Activated naive CD8-positive, alpha-beta T cell treated with anti-CD3 and anti-CD28 coated beads for 36 hours (primary cell): ENCODE data around the gene AHNAK2. TPM values are rescaled to one million over a fixed set of nuclear protein-coding genes. Genes with fewer than 3 reads are reported as not detected.
"Not testable (repeated sequence)": the region's sequence is repeated elsewhere in the genome, so short reads cannot be mapped to it uniquely, and the experiment has no call there.

Experiments used
- DNase-seq: peaks from one replicate; pipeline ENCODE4 v3.0.0; 2021
- H3K27ac Mint-ChIP-seq: one replicate; pipeline ENCODE4 v1.8.0; 2022; ENCODE audit warnings: mild to moderate bottlenecking, moderate library complexity, mixed read lengths
- H3K27me3 Mint-ChIP-seq: one replicate; pipeline ENCODE4 v1.8.0; 2022; ENCODE audit warnings: mild to moderate bottlenecking, mixed read lengths
- H3K36me3 Mint-ChIP-seq: one replicate; pipeline ENCODE4 v1.8.0; 2021; ENCODE audit warnings: mild to moderate bottlenecking, mixed read lengths
- H3K4me1 Mint-ChIP-seq: one replicate; pipeline ENCODE4 v1.8.0; 2021; ENCODE audit warnings: mixed read lengths
- H3K4me3 Mint-ChIP-seq: one replicate; pipeline ENCODE4 v1.8.0; 2022; ENCODE audit warnings: mild to moderate bottlenecking, moderate library complexity, mixed read lengths
- H3K9me3 Mint-ChIP-seq: one replicate; pipeline ENCODE4 v1.8.0; 2022; ENCODE audit warnings: mixed read lengths
- total RNA-seq, 2 experiments: library from RNA; stranded (reverse); gene quantifications; one replicate each; pipeline ENCODE4 v1.2.3, GENCODE V29; 2021

The AHNAK2 gene
- total RNA-seq, 2 experiments from 2014 or later = 0.02 TPM; not detected in 1

GRCh38 chr14:104945986-104946965, 31.9 kb downstream of the AHNAK2 start:
- not testable (repeated sequence) for H3K9me3 Mint-ChIP-seq, H3K27me3 Mint-ChIP-seq, H3K4me1 Mint-ChIP-seq, H3K36me3 Mint-ChIP-seq, H3K27ac Mint-ChIP-seq, DNase-seq, H3K4me3 Mint-ChIP-seq

- not testable (repeated sequence) for H3K27ac Mint-ChIP-seq, H3K9me3 Mint-ChIP-seq, H3K36me3 Mint-ChIP-seq, H3K4me3 Mint-ChIP-seq, H3K4me1 Mint-ChIP-seq, DNase-seq, H3K27me3 Mint-ChIP-seq
Measured at GRCh38 chr14:104945266-104945665, 32.9 kb downstream of the AHNAK2 start.

GRCh38 chr14:104944436-104945205, 33.6 kb downstream of the AHNAK2 start:
- not testable (repeated sequence) for H3K4me3 Mint-ChIP-seq, H3K27ac Mint-ChIP-seq, H3K4me1 Mint-ChIP-seq

GRCh38 chr14:104944016-104944308, 34.2 kb downstream of the AHNAK2 start:
- not testable (repeated sequence) for DNase-seq, H3K27ac Mint-ChIP-seq, H3K36me3 Mint-ChIP-seq, H3K9me3 Mint-ChIP-seq, H3K4me1 Mint-ChIP-seq, H3K4me3 Mint-ChIP-seq, H3K27me3 Mint-ChIP-seq

More at GRCh38 chr14:104944436-104945205, 33.6 kb downstream of the AHNAK2 start:
- H3K9me3 Mint-ChIP-seq, H3K27me3 Mint-ChIP-seq, H3K36me3 Mint-ChIP-seq, DNase-seq: not testable (repeated sequence)

- not testable (repeated sequence) for H3K27ac Mint-ChIP-seq, DNase-seq, H3K4me1 Mint-ChIP-seq, H3K27me3 Mint-ChIP-seq, H3K4me3 Mint-ChIP-seq, H3K9me3 Mint-ChIP-seq, H3K36me3 Mint-ChIP-seq
Measured at GRCh38 chr14:104943216-104944015, 34.8 kb downstream of the AHNAK2 start.

- Mint-ChIP-seq H3K9me3 (no peaks in the 10 kb centered on the region), H3K27ac (no peak overlapping the region), H3K4me1 (no peaks in the 10 kb centered on the region), H3K4me3 (no peak overlapping the region), H3K36me3 (no peaks in the 10 kb centered on the region), H3K27me3 (peaks cover 10% of the 10 kb centered on the region)
- no peak for DNase-seq
Measured at GRCh38 chr14:104942586-104942985, 35.6 kb downstream of the AHNAK2 start.

GRCh38 chr14:104941508-104942365, 36.4 kb downstream of the AHNAK2 start:
- Mint-ChIP-seq H3K27me3 (peaks cover 12% of the 10 kb centered on the region), H3K9me3 (no peaks in the 10 kb centered on the region), H3K27ac (no peak overlapping the region), H3K4me1 (no peaks in the 10 kb centered on the region), H3K4me3 (no peak overlapping the region), H3K36me3 (no peaks in the 10 kb centered on the region)
- no peak for DNase-seq

GRCh38 chr14:104940526-104941150, 37.5 kb downstream of the AHNAK2 start:
- Mint-ChIP-seq H3K9me3 (no peaks in the 10 kb centered on the region), H3K27me3 (peaks cover 15% of the 10 kb centered on the region), H3K27ac (no peak overlapping the region), H3K4me3 (no peak overlapping the region), H3K36me3 (no peaks in the 10 kb centered on the region), H3K4me1 (no peaks in the 10 kb centered on the region)
- DNase-seq = no peak

GRCh38 chr14:104939666-104940410, 38.3 kb downstream of the AHNAK2 start:
- H3K27ac Mint-ChIP-seq = no peak overlapping the region
- H3K36me3 Mint-ChIP-seq = no peaks in the 10 kb centered on the region
- no peaks in the 10 kb centered on the region for H3K9me3 Mint-ChIP-seq
- H3K4me3 Mint-ChIP-seq = no peak overlapping the region
- no peaks in the 10 kb centered on the region for H3K4me1 Mint-ChIP-seq
- DNase-seq = no peak
- peaks cover 19% of the 10 kb centered on the region for H3K27me3 Mint-ChIP-seq

- Mint-ChIP-seq H3K27me3 (peaks cover 28% of the 10 kb centered on the region), H3K4me1 (no peaks in the 10 kb centered on the region), H3K4me3 (no peak overlapping the region), H3K36me3 (no peaks in the 10 kb centered on the region), H3K9me3 (no peaks in the 10 kb centered on the region), H3K27ac (no peak overlapping the region)
- no peak for DNase-seq
Measured at GRCh38 chr14:104938960-104939359, 39.2 kb downstream of the AHNAK2 start.

GRCh38 chr14:104938436-104938835, 39.7 kb downstream of the AHNAK2 start:
- DNase-seq = no peak
- Mint-ChIP-seq H3K36me3 (no peaks in the 10 kb centered on the region), H3K4me1 (no peaks in the 10 kb centered on the region), H3K27ac (no peak overlapping the region), H3K4me3 (no peak overlapping the region), H3K27me3 (peaks cover 29% of the 10 kb centered on the region), H3K9me3 (no peaks in the 10 kb centered on the region)

- no peak for DNase-seq
- no peak overlapping the region for H3K4me3 Mint-ChIP-seq
- H3K27me3 Mint-ChIP-seq = peaks cover 29% of the 10 kb centered on the region
- H3K4me1 Mint-ChIP-seq = no peaks in the 10 kb centered on the region
- H3K9me3 Mint-ChIP-seq = no peaks in the 10 kb centered on the region
- no peak overlapping the region for H3K27ac Mint-ChIP-seq
- H3K36me3 Mint-ChIP-seq = no peaks in the 10 kb centered on the region
Measured at GRCh38 chr14:104937694-104938365, 40.3 kb downstream of the AHNAK2 start.

- peaks cover 29% of the 10 kb centered on the region for H3K27me3 Mint-ChIP-seq
- no peaks in the 10 kb centered on the region for H3K9me3 Mint-ChIP-seq
- DNase-seq = no peak
- H3K4me1 Mint-ChIP-seq = no peaks in the 10 kb centered on the region
- H3K27ac Mint-ChIP-seq = no peak overlapping the region
- H3K4me3 Mint-ChIP-seq = no peak overlapping the region
- H3K36me3 Mint-ChIP-seq = no peaks in the 10 kb centered on the region
Measured at GRCh38 chr14:104937161-104937560, 41.0 kb downstream of the AHNAK2 start.
